GM19463 (cell line): ENCODE measurements around the gene NHERF2.
A peak's percentile ranks its signal among the peaks of the same experiment; 100 is the strongest.

Experiments
- ATAC-seq: cut with Tn5 transposase; IDR thresholded peaks from one replicate; pipeline ENCODE4 v1.9.1; 2021; ENCODE audit warnings: mild to moderate bottlenecking, moderate library complexity; ENCODE audit not compliant: unreplicated experiment

The NHERF2 gene

DNA sequence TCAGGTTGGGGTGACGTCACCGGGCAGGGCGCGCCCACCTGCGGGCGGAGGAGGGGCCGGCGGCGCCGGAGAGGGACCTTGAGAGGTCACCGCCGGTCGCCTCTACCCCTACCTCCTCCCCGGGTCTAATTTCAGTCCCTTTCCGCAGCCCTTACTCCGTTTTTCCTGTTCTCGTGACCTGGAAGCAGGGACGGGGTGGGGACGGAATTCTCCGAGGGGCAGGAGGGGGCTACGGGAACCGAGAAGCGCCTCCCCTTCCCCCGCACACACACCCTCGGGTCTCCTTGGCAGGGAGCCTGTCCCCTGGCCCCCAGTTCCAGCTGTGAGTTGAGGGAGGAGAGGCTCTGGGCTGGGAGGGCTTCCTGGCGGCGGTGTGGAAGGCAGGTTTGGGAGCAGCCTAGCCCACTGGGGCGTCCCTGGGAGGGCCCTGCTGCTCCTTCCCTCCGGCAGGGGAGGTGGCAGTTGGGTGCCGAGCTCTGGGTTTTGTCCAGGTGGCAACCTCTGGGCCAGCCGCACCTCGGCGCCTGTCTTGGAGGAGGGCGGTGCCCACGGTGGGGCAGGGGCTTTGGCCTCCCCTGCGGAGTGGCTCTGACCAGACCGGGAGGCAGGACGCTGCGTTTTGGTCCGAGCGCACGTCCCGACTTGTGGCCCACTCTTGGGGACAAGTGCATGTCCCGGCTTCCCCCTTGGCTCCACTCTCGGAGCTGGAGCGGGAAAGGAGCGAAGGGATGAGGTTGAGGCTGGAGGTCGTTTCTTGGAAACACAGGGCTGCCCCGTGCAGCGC, 36.2 kb upstream of the NHERF2 start:
- no peak for ATAC-seq

DNA sequence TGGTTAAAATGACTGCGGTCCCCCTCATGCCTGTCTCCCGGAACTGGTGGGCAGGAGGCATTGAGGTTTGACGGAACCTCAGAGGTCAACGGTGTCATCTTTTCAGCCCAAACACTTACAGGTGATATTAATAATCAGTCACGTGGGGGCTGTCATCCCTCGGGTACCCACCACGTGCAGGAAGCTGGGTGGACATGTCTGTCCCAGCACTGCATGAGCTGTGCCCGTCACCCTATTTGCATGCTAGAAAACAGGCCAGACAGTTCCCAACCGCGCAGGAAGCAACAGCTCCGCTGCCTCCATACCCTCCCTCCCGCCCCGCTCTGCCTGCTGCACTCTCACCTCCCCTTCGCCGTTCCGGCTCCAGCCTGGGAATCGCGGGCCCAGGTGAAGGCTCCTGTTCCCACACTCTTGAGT, 35.6 kb upstream of the NHERF2 start:
- no peak for ATAC-seq

- ATAC-seq = no peak
Observed at GRCh38 chr16:1991588-1991947, 35.1 kb upstream of the NHERF2 start.

DNA sequence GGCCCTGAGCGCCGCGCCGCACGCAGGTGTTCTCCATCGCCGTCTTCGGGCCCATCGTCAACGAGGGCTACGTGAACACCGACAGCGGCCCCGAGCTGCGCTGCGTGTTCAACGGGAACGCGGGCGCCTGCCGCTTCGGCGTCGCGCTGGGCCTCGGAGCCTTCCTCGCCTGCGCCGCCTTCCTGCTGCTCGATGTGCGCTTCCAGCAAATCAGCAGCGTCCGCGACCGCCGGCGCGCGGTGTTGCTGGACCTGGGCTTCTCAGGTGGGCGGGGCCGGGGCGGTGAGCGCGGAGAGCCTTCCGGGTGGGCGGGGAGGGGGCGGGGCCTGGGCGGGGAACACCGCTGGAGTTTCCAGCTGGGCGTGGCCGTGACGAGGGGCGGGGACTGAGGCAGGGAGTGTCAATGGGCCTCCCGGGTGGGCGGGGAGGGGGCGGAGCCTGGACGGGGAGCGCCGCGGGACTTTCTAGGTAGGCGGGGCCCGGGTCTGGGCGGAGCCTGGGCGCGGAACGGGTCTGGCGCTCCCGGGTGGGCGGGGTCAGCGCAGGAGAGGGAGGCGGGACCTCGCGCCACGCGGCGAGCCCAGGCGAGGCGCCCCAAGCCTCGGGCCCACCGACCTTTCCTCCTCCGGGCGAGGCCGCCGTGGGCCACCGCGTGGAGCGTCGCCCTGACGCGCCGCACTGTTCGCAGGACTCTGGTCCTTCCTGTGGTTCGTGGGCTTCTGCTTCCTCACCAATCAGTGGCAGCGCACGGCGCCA, 34.6 kb upstream of the NHERF2 start:
- peak; percentile 47 for ATAC-seq

- no peak for ATAC-seq
Observed at GRCh38 chr16:1992704-1993317, 33.9 kb upstream of the NHERF2 start.

DNA sequence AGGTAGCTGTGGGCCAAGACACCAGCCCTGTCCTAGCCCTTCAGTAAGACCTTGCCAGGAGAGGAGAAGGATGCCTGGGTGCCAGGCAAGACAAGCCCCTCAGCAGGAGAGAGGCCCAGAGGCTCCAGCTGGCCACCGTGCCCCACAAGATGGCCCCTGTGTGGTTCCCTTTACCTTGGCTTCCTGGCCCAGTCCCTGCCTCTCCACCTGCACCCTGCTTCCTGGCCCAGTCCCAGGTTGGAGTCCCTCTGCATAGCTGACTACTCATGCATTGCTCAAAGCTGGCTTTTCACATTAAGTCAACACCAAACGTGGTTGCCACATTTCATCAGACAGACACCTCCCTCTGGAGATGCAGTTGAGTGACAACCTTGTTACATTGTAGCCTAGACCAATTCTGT, 33.0 kb upstream of the NHERF2 start:
- ATAC-seq = no peak

- ATAC-seq = no peak
Observed at GRCh38 chr16:1997494-1998359, 29.0 kb upstream of the NHERF2 start.

GRCh38 chr16:1998360-1998835, 28.3 kb upstream of the NHERF2 start:
- no peak for ATAC-seq

GRCh38 chr16:1998852-1999801, 27.6 kb upstream of the NHERF2 start:
- ATAC-seq = no peak

- no peak for ATAC-seq
Observed at GRCh38 chr16:1999866-2000514, 26.7 kb upstream of the NHERF2 start.

- no peak for ATAC-seq
Observed at GRCh38 chr16:2001035-2001434, 25.7 kb upstream of the NHERF2 start.

- ATAC-seq = no peak
Observed at GRCh38 chr16:2001456-2002355, 25.0 kb upstream of the NHERF2 start.

DNA sequence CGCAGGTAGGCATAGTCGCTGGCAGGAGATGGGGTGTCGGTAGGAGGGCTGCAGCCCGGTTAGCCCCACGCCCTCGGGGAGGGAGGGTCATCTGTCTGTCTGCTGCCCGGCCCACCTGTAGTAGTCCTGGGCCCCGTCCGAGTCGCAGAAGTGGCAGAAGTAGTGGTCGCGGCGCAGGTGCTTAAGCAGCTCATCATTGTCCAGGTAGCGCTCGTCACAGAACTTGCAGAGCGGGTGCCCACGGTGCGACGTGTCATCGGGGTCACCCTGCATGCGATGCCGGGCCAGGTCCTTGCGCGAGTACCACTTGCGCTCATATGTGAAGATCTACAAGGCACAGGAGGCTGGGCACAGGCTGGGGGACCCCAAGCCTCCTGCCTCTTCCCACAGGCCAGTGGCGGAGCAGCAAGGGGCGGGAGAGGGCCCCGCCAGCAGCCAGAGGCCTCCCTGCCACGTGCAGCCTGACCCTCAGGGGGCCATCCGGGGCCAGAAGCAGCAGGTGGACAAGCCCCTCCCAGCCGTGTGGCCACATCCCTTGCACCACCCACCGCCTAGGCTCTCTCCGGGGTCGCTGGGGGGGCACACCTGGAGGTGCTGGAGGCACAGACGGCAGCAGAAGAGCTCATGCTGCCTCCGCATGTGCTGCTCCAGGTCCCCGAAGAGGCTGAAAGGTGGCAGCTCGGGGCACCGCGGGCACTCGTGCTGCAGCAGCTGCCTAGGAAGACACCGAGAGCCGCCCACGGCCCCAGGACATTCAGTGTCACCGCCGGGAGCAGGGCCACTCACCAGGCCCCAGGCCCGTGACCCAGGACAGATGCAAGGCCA, 24.1 kb upstream of the NHERF2 start:
- ATAC-seq = no peak

GRCh38 chr16:2003231-2003826, 23.4 kb upstream of the NHERF2 start:
- ATAC-seq = no peak

DNA sequence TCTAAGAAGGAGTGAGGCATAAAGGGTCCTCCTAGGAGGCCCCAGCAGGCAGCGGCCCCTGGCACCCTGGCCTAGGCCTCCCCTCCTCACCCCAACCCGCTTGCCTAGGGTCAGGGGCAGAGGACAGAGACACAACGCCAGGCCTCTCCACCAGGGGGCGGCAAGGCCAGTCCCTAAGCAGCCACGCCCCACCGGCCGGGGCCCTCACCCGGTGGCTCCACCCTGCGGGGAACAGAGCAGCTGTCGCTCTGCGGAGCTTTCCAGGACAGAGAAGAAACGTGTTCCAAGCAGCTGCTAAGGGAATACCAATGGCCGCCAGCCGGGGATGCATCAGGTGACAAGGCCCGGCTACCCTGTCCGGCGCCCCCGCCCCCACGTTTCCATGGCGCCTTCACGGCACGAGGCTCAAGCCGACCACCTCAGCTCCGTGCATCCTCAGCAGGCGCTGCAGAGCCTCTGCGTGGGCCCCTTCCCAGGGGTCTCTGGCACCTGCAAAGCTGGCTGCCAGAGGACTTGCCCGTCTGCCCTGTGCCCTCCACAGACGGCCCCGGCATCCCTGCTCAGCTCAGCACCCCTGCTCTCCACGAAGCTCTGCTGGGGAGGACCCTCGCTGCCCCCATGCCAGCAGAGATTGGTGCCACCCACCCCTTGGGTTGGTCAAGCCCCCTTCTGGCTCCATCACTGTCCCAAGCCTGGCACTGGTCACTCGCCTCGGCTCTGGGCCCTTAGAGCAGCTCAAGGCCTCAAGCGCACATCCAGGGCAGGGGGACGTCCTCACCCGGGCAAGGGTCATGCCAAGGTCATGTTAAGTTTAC, 22.7 kb upstream of the NHERF2 start:
- ATAC-seq = peak; percentile 72
